HepG2 (cell line): ENCODE measurements around the gene MRPL38. TPM values are rescaled to one million over a fixed set of nuclear protein-coding genes. Genes with fewer than 3 reads are reported as not detected.

Experiments
- ATAC-seq: fragments of 200-7000 bp; cut with Tn5 transposase; 3 replicates; pipeline ENCODE4 v1.9.1; 2020; ENCODE audit warnings: mild to moderate bottlenecking, moderate library complexity
- BruUV-seq: library from RNA; stranded (reverse); fragments of 400-500 nt; replicated peaks from 2 replicates; lab custom pipeline; 2021; lab: Mats Ljungman, UMichigan
- CTCF ChIA-PET: fragments of 300-600 bp; formaldehyde crosslinking; extraction: SDS; loops from one replicate; lab custom pipeline; 2021; ENCODE audit warnings: low total read pairs, inconsistent platforms, low intra/inter-chr PET ratio; lab: Yijun Ruan, JAX
- POLR2A ChIA-PET: fragments of 350-600 bp; sonication (Branson Sonifier 250); formaldehyde crosslinking; loops from one replicate; lab custom pipeline; 2020; ENCODE audit warnings: antibody characterized with exemption, inconsistent platforms; lab: Yijun Ruan, JAX
- DNase-seq: peaks from one replicate; pipeline ENCODE4 v3.0.0-alpha.2; 2015; ENCODE audit warnings: low spot score
- FAIRE-seq: peaks from 3 replicates; lab custom pipeline; 2011; peaks lifted over from hg19 to GRCh38; lab: Jason Lieb, UNC
- H2AFZ ChIP-seq: one replicate; pipeline ENCODE4 v1.6.1; 2011; ENCODE audit warnings: low read length, inconsistent platforms
- H3K27ac ChIP-seq: fragments of 300-600 bp; 3 replicates; pipeline ENCODE4 v1.8.0; 2011; ENCODE audit warnings: mixed run types, mild to moderate bottlenecking, mixed read lengths, low read length, inconsistent platforms; ENCODE audit not compliant: insufficient read depth; ENCODE audit errors: extremely low read length
- H3K27me3 ChIP-seq, 2 experiments: fragments of 200-600 bp in 1 of 2; 2 replicates in 1 of 2; 3 replicates in 1 of 2; pipeline versions ENCODE4 v1.6.0 to v1.8.0; 2011; ENCODE audit warnings: low read length in 2 of 2, mild to moderate bottlenecking in 2 of 2, moderate library complexity in 2 of 2, inconsistent platforms in 1 of 2; ENCODE audit not compliant: insufficient read depth in 2 of 2, control insufficient read depth in 1 of 2
- H3K36me3 ChIP-seq, 2 experiments: fragments of 200-600 bp in 1 of 2; replicated peaks in 1 of 2; 2 replicates in 1 of 2; 3 replicates in 1 of 2; pipeline versions ENCODE4 v1.5.1 to v1.8.0; 2011; ENCODE audit warnings: low read length in 2 of 2, inconsistent platforms in 1 of 2; ENCODE audit not compliant: insufficient read depth in 2 of 2, control insufficient read depth in 1 of 2
- H3K4me1 ChIP-seq: 2 replicates; pipeline ENCODE4 v1.5.1; 2012; ENCODE audit warnings: low read length, inconsistent platforms; ENCODE audit not compliant: insufficient read depth
- H3K4me2 ChIP-seq: 2 replicates; pipeline ENCODE4 v1.6.0; 2011; ENCODE audit warnings: low read depth, low read length, inconsistent platforms
- H3K4me3 ChIP-seq, 3 experiments: fragments of 200-600 bp in 1 of 3; sonication (generic), shearing (Covaris generic) in 1 of 3; replicated peaks in 1 of 3; 2 replicates each; pipeline ENCODE4 v1.5.1; 2011 to 2016; ENCODE audit warnings: low read length in 3 of 3, inconsistent platforms in 2 of 3, low read depth in 2 of 3, mild to moderate bottlenecking in 2 of 3, control low read depth in 1 of 3, mixed read lengths in 1 of 3; ENCODE audit not compliant: insufficient read depth in 1 of 3
- H3K79me2 ChIP-seq: one replicate; pipeline ENCODE4 v1.6.1; 2011; ENCODE audit warnings: low read length, inconsistent platforms; ENCODE audit not compliant: insufficient read depth
- H3K9ac ChIP-seq: 2 replicates; pipeline ENCODE4 v1.6.0; 2011; ENCODE audit warnings: mild to moderate bottlenecking, low read depth, low read length, inconsistent platforms; ENCODE audit not compliant: insufficient read depth
- H3K9me3 ChIP-seq: 2 replicates; pipeline ENCODE4 v1.5.1; 2012; ENCODE audit warnings: mild to moderate bottlenecking, low read length
- H4K20me1 ChIP-seq: 2 replicates; pipeline ENCODE4 v1.6.0; 2011; ENCODE audit warnings: inconsistent platforms, mild to moderate bottlenecking, low read length, moderate library complexity; ENCODE audit not compliant: insufficient read depth
- ASH2L ChIP-seq: fragments of 300-600, 200-600 bp; sonication (generic); IDR thresholded peaks from 2 replicates; pipeline ENCODE4 v1.7.0; 2017; ENCODE audit warnings: low read depth, mild to moderate bottlenecking, moderate library complexity, mixed read lengths, low read length; ENCODE audit not compliant: insufficient read length
- BRD4 ChIP-seq: sonication (generic); formaldehyde crosslinking; IDR thresholded peaks from 2 replicates; pipeline ENCODE4 v1.4.0; 2020; ENCODE audit warnings: missing genetic modification reagents
- HNRNPLL ChIP-seq: fragments of 200-400 bp; formaldehyde crosslinking; IDR thresholded peaks from 2 replicates; pipeline ENCODE4 v1.6.1; 2017; ENCODE audit warnings: mild to moderate bottlenecking, low read depth, low read length; ENCODE audit not compliant: poor library complexity, severe bottlenecking
- KAT8 ChIP-seq: IDR thresholded peaks from 2 replicates; pipeline ENCODE4 v1.6.1; 2016; ENCODE audit warnings: missing genetic modification reagents, missing compliant biosample characterization
- MIER2 ChIP-seq: IDR thresholded peaks from 2 replicates; pipeline ENCODE4 v1.6.1; 2016; ENCODE audit warnings: missing biosample characterization, missing genetic modification reagents
- MIXL1 ChIP-seq: IDR thresholded peaks from 2 replicates; pipeline ENCODE4 v1.6.1; 2016
- MXI1 ChIP-seq: IDR thresholded peaks from 3 replicates; pipeline ENCODE4 v1.6.1; 2012; ENCODE audit warnings: low read depth, low read length, inconsistent platforms, borderline replicate concordance
- NBN ChIP-seq: fragments of 450-650 bp; conservative IDR thresholded peaks from 2 replicates; pipeline ENCODE4 v1.6.1; 2017
- NKX3-1 ChIP-seq: sonication (generic); formaldehyde crosslinking; IDR thresholded peaks from 2 replicates; pipeline ENCODE4 v1.5.0; 2020; ENCODE audit warnings: missing genetic modification reagents
- PAF1 ChIP-seq: IDR thresholded peaks from 2 replicates; pipeline ENCODE4 v1.6.1; 2016; ENCODE audit warnings: missing genetic modification reagents, missing compliant biosample characterization
- POLR2AphosphoS5 ChIP-seq: IDR thresholded peaks from 2 replicates; pipeline ENCODE4 v1.6.1; 2012; ENCODE audit warnings: low read depth, low read length
- RBM22 ChIP-seq: fragments of 200-400 bp; formaldehyde crosslinking; optimal IDR thresholded peaks from 2 replicates; pipeline ENCODE3; 2017; ENCODE audit warnings: mild to moderate bottlenecking, low read length, moderate library complexity
- SETDB1 ChIP-seq: sonication (generic); formaldehyde crosslinking; IDR thresholded peaks from 2 replicates; pipeline ENCODE4 v1.5.1; 2020; ENCODE audit warnings: missing genetic modification reagents, mild to moderate bottlenecking, borderline replicate concordance
- SOX6 ChIP-seq, 2 experiments: fragments of 450-650 bp in 1 of 2; sonication (generic) in 1 of 2; formaldehyde crosslinking in 1 of 2; IDR thresholded peaks; 2 replicates each; pipeline versions ENCODE4 v1.4.0 to v1.6.1; 2017 to 2020; ENCODE audit warnings: antibody characterized with exemption in 1 of 2, mild to moderate bottlenecking in 1 of 2, missing genetic modification reagents in 1 of 2
- ZNF749 ChIP-seq: sonication (generic); formaldehyde crosslinking; IDR thresholded peaks from 2 replicates; pipeline ENCODE4 v1.8.0; 2022; ENCODE audit warnings: mild to moderate bottlenecking, missing genetic modification reagents, moderate library complexity, borderline replicate concordance
- WGBS: methylation state at CpG from one replicate; pipeline ENCODE4 v1.1.6; 2017; ENCODE audit warnings: low lambda C conversion rate; 5-methylcytosine and 5-hydroxymethylcytosine counted together
- in situ Hi-C: cut with HindIII; loops from 2 replicates; pipeline ENCODE4 v1.10.0; 2017; ENCODE audit warnings: low pct_unique_long_range_greater_than_20kb; ENCODE audit not compliant: extremely low pct_ligation_motif_present
- intact Hi-C: fragments of 100-400 bp; cut with micrococcal nuclease; formaldehyde crosslinking; loops from one replicate; pipeline ENCODE4 v1.10.0; 2022; ENCODE audit not compliant: unreplicated experiment
- polyA plus RNA-seq, 8 experiments: library from polyadenylated mRNA; depleted of rRNA in 3 of 8; stranded (reverse) in 7 of 8; unstranded in 1 of 8; fragments of >200 nt; fragmentation: Illumina TruSeq in 4 of 8; extraction: Trizol in 4 of 8; gene quantifications; 2 replicates each; pipeline versions ENCODE4 v1.2.1 to v1.2.3, GENCODE V29; 2011 to 2016; ENCODE audit warnings: low read depth in 4 of 8, missing spikeins in 1 of 8, mixed read lengths in 1 of 8; ENCODE audit not compliant: insufficient read depth in 1 of 8
- total RNA-seq, 5 experiments: library from RNA; depleted of rRNA; stranded (reverse); fragments of >200 nt; fragmentation: Illumina TruSeq; extraction: Trizol; gene quantifications; 2 replicates each; pipeline ENCODE4 v1.2.3, GENCODE V29; 2016; ENCODE audit warnings: low read depth in 1 of 5
- TF ChIP-seq, protein P1 (sequence below): sonication (generic); formaldehyde crosslinking; conservative IDR thresholded peaks from 2 replicates; pipeline ENCODE4 v1.8.1; 2023; ENCODE audit warnings: missing genetic modification reagents
- TF ChIP-seq, protein P2 (sequence below): sonication (generic); formaldehyde crosslinking; IDR thresholded peaks from 2 replicates; pipeline ENCODE4 v1.4.0; 2020; ENCODE audit warnings: missing genetic modification reagents
- TF ChIP-seq, protein P3 (sequence below): IDR thresholded peaks from 2 replicates; pipeline ENCODE4 v1.6.1; 2016
- TF ChIP-seq, protein P4 (sequence below): sonication (generic); formaldehyde crosslinking; IDR thresholded peaks from 2 replicates; pipeline ENCODE4 v1.9.0; 2022; ENCODE audit warnings: missing genetic modification reagents, mild to moderate bottlenecking, borderline replicate concordance
- TF ChIP-seq, protein P5 (sequence below): sonication (generic); formaldehyde crosslinking; IDR thresholded peaks from 2 replicates; pipeline ENCODE4 v1.5.0; 2020; ENCODE audit warnings: missing genetic modification reagents, mild to moderate bottlenecking, borderline replicate concordance

Gene MRPL38
- total and polyA plus RNA-seq, 2 of the 13 experiments (the other 11 are each of a cell fraction or from before 2014, with no cell fraction given), result 83.7 to 125 TPM

DNA sequence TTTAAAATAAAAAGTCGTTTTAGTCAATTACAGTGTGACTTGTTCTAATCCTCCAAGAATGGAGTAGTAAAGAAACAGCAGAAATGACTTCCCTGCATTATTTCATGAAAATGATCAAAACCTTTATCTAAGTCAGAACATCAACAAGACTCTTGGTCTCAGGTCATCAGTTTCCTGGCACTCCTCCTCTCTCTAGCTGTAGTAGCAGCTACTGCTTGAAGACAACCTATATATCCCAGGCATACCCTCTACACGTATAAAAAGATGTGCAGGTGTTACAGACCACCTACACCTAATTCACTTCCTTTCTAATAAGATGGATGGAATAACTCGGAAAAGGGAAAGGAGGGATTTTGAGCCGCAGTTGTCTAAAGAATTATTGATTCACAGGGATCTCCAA is 37.8 kb upstream of the MRPL38 start:
- DNase-seq, result no peak
- Histone ChIP-seq H3K4me2 (no peak overlapping the region), H2AFZ (no peak overlapping the region), H3K9ac (no peak overlapping the region), H3K4me1 (peaks cover 21% of the 10 kb centered on the region), H3K79me2 (no peaks in the 10 kb centered on the region), H3K27ac (no peak overlapping the region), H3K9me3 (no peaks in the 10 kb centered on the region), H3K4me3 (no peak overlapping the region), H3K36me3 (peaks cover 10 to 22% of the 10 kb centered on the region in 2 experiments; a peak in 4 of 5 replicates), H3K27me3 (no peaks in the 10 kb centered on the region; a peak in 1 of 5 replicates), H4K20me1 (no peaks in the 10 kb centered on the region)
- ATAC-seq, result no peak
- in situ Hi-C loops, result no loop called here
- intact Hi-C loops, result loop anchor here (5.0 kb wide), 1 partner anchor 55 kb away; no protein-coding TSS in a partner anchor
- ChIA-PET CTCF (no interaction called here), POLR2A (interaction anchor here (0.7 kb wide), 2 partner anchors 65 to 486 kb away, joined by 3 to 4 read pairs; no protein-coding TSS in a partner anchor)
- BruUV-seq, result no TSS peak
- no peak for FAIRE-seq
- WGBS, result 90% methylated on average over 4 of the region's 4 CpGs
- TF ChIP-seq SETDB1 (no peak), PAF1 (CRISPR knock-in tag) (peak; percentile 92), RBM22 (peak; percentile 56), NKX3-1 (CRISPR knock-in tag) (peak; percentile 4; the same call in 1 of the 2 replicates), MXI1 (no peak), HNRNPLL (no peak), ZNF749 (CRISPR knock-in tag) (no peak), NBN (no peak), BRD4 (no peak), ASH2L (no peak), KAT8 (CRISPR knock-in tag) (no peak), MIXL1 (CRISPR knock-in tag) (no peak), SOX6 (IDR thresholded peaks at IDR 0.05) (no peak), SOX6 (CRISPR knock-in tag; IDR thresholded peaks at IDR 0.05) (no peak), POLR2AphosphoS5 (peak; percentile 59; the same call in 1 of the 2 replicates), MIER2 (CRISPR knock-in tag) (no peak)
- TF ChIP-seq, protein P1, sequence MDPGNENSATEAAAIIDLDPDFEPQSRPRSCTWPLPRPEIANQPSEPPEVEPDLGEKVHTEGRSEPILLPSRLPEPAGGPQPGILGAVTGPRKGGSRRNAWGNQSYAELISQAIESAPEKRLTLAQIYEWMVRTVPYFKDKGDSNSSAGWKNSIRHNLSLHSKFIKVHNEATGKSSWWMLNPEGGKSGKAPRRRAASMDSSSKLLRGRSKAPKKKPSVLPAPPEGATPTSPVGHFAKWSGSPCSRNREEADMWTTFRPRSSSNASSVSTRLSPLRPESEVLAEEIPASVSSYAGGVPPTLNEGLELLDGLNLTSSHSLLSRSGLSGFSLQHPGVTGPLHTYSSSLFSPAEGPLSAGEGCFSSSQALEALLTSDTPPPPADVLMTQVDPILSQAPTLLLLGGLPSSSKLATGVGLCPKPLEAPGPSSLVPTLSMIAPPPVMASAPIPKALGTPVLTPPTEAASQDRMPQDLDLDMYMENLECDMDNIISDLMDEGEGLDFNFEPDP (CRISPR knock-in tag), result no peak
- TF ChIP-seq, protein P2, sequence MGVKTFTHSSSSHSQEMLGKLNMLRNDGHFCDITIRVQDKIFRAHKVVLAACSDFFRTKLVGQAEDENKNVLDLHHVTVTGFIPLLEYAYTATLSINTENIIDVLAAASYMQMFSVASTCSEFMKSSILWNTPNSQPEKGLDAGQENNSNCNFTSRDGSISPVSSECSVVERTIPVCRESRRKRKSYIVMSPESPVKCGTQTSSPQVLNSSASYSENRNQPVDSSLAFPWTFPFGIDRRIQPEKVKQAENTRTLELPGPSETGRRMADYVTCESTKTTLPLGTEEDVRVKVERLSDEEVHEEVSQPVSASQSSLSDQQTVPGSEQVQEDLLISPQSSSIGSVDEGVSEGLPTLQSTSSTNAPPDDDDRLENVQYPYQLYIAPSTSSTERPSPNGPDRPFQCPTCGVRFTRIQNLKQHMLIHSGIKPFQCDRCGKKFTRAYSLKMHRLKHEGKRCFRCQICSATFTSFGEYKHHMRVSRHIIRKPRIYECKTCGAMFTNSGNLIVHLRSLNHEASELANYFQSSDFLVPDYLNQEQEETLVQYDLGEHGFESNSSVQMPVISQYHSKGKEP, result no peak
- TF ChIP-seq, protein P3, sequence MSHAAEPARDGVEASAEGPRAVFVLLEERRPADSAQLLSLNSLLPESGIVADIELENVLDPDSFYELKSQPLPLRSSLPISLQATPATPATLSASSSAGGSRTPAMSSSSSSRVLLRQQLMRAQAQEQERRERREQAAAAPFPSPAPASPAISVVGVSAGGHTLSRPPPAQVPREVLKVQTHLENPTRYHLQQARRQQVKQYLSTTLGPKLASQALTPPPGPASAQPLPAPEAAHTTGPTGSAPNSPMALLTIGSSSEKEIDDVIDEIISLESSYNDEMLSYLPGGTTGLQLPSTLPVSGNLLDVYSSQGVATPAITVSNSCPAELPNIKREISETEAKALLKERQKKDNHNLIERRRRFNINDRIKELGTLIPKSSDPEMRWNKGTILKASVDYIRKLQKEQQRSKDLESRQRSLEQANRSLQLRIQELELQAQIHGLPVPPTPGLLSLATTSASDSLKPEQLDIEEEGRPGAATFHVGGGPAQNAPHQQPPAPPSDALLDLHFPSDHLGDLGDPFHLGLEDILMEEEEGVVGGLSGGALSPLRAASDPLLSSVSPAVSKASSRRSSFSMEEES, result no peak
- TF ChIP-seq, protein P4, sequence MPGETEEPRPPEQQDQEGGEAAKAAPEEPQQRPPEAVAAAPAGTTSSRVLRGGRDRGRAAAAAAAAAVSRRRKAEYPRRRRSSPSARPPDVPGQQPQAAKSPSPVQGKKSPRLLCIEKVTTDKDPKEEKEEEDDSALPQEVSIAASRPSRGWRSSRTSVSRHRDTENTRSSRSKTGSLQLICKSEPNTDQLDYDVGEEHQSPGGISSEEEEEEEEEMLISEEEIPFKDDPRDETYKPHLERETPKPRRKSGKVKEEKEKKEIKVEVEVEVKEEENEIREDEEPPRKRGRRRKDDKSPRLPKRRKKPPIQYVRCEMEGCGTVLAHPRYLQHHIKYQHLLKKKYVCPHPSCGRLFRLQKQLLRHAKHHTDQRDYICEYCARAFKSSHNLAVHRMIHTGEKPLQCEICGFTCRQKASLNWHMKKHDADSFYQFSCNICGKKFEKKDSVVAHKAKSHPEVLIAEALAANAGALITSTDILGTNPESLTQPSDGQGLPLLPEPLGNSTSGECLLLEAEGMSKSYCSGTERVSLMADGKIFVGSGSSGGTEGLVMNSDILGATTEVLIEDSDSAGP (CRISPR knock-in tag), result no peak
- TF ChIP-seq, protein P5, sequence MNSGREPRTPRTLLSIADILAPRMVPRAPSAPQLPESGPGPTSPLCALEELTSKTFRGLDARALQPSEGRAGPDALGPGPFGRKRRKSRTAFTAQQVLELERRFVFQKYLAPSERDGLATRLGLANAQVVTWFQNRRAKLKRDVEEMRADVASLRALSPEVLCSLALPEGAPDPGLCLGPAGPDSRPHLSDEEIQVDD (CRISPR knock-in tag), result no peak
